Endothelial cell of umbilical vein (primary cell): ENCODE measurements around the gene SHC1. TPM values are rescaled to one million over a fixed set of nuclear protein-coding genes. Genes with fewer than 3 reads are reported as not detected.
"Not testable (repeated sequence)": the region's sequence is repeated elsewhere in the genome, so short reads cannot be mapped to it uniquely, and the experiment has no call there.

Source experiments
- BruUV-seq: library from RNA; stranded (reverse); fragments of 400-500 nt; replicated peaks from 2 replicates; lab custom pipeline; 2021; lab: Mats Ljungman, UMichigan
- CTCF ChIA-PET: fragments of 300-600, 350-600 bp; sonication (Branson Sonifier 250); formaldehyde crosslinking; loops from one replicate; lab custom pipeline; 2021; ENCODE audit warnings: antibody characterized with exemption, inconsistent platforms; lab: Charles Lee
- POLR2A ChIA-PET: fragments of 300-600, 350-600 bp; sonication (Branson Sonifier 250); formaldehyde crosslinking; loops from one replicate; lab custom pipeline; 2021; ENCODE audit warnings: antibody characterized with exemption, inconsistent platforms; lab: Charles Lee
- DNase-seq: peaks from one replicate; pipeline ENCODE4 v3.0.0-alpha.2; 2011; ENCODE audit warnings: low read depth, low spot score
- FAIRE-seq: peaks from 2 replicates; lab custom pipeline; 2011; peaks lifted over from hg19 to GRCh38; lab: Jason Lieb, UNC
- H2AFZ ChIP-seq: 2 replicates; pipeline ENCODE4 v1.6.0; 2012; ENCODE audit warnings: low read depth, low read length, control low read depth, inconsistent platforms
- H3K27ac ChIP-seq: 2 replicates; pipeline ENCODE4 v1.5.1; 2011; ENCODE audit warnings: low read depth, mild to moderate bottlenecking, control low read depth, low read length, moderate library complexity; ENCODE audit not compliant: insufficient read depth
- H3K27me3 ChIP-seq, 2 experiments: 2 replicates each; pipeline versions ENCODE4 v1.6.0 to v1.6.1; 2011; ENCODE audit warnings: low read length in 2 of 2, mixed read lengths in 1 of 2; ENCODE audit not compliant: control insufficient read depth in 2 of 2, insufficient read depth in 2 of 2
- H3K36me3 ChIP-seq, 2 experiments: 2 replicates in 1 of 2; 3 replicates in 1 of 2; pipeline ENCODE4 v1.5.1; 2011; ENCODE audit warnings: low read length in 2 of 2, mild to moderate bottlenecking in 1 of 2, moderate library complexity in 1 of 2; ENCODE audit not compliant: control insufficient read depth in 2 of 2, insufficient read depth in 2 of 2; ENCODE audit errors: extremely low read depth in 1 of 2
- H3K4me1 ChIP-seq: 3 replicates; pipeline ENCODE4 v1.5.1; 2011; ENCODE audit warnings: mild to moderate bottlenecking, low read length; ENCODE audit not compliant: control insufficient read depth, insufficient read depth; ENCODE audit errors: extremely low read depth
- H3K4me2 ChIP-seq: 2 replicates; pipeline ENCODE4 v1.6.1; 2011; ENCODE audit warnings: low read length, control low read depth, mixed read lengths; ENCODE audit not compliant: insufficient read depth
- H3K4me3 ChIP-seq, 3 experiments: fragments of 200-600 bp in 1 of 3; sonication (generic), shearing (Covaris generic) in 1 of 3; replicated peaks in 1 of 3; 2 replicates each; pipeline ENCODE4 v1.5.1; 2011 to 2016; ENCODE audit warnings: control low read depth in 3 of 3, low read length in 3 of 3, mild to moderate bottlenecking in 2 of 3, inconsistent platforms in 1 of 3, low read depth in 1 of 3, moderate library complexity in 1 of 3; ENCODE audit not compliant: insufficient read depth in 1 of 3
- H3K79me2 ChIP-seq: 2 replicates; pipeline ENCODE4 v1.6.0; 2012; ENCODE audit warnings: low read length, inconsistent platforms; ENCODE audit not compliant: control insufficient read depth, insufficient read depth
- H3K9ac ChIP-seq: replicated peaks from 2 replicates; pipeline ENCODE3; 2011; ENCODE audit warnings: low read length, control low read depth; ENCODE audit not compliant: insufficient read depth; ENCODE audit errors: extremely low read depth
- H3K9me1 ChIP-seq: replicated peaks from 3 replicates; pipeline ENCODE4 v1.6.0; 2011; ENCODE audit warnings: mild to moderate bottlenecking, low read length; ENCODE audit not compliant: control insufficient read depth, insufficient read depth; ENCODE audit errors: extremely low read depth
- H3K9me3 ChIP-seq: replicated peaks from 2 replicates; pipeline ENCODE4 v1.5.1; 2012; ENCODE audit warnings: low read length, inconsistent platforms; ENCODE audit not compliant: control insufficient read depth, insufficient read depth
- H4K20me1 ChIP-seq: replicated peaks from 2 replicates; pipeline ENCODE3; 2011; ENCODE audit warnings: mild to moderate bottlenecking, low read length; ENCODE audit not compliant: control insufficient read depth, insufficient read depth; ENCODE audit errors: extremely low read depth
- JUN ChIP-seq: IDR thresholded peaks from 2 replicates; pipeline ENCODE4 v1.6.1; 2011; ENCODE audit warnings: borderline replicate concordance, low read depth; ENCODE audit not compliant: insufficient read length, insufficient read depth
- MAX ChIP-seq: IDR thresholded peaks from 2 replicates; pipeline ENCODE4 v1.6.1; 2011; ENCODE audit not compliant: insufficient read depth, insufficient read length
- MYC ChIP-seq: IDR thresholded peaks from one replicate; pipeline ENCODE4 v1.6.1; 2011; ENCODE audit warnings: mild to moderate bottlenecking, low read depth, low read length
- dilution Hi-C: fragments of 300-500 bp; cut with MboI; formaldehyde crosslinking; loops from one replicate; pipeline ENCODE4 v1.15.0; 2019; ENCODE audit warnings: low sequenced_read_pairs; ENCODE audit not compliant: extremely low pct_ligation_motif_present
- intact Hi-C: fragments of 100-400 bp; cut with micrococcal nuclease; formaldehyde crosslinking; loops from one replicate; pipeline ENCODE4 v1.10.0; 2022
- polyA plus RNA-seq, 4 experiments: library from polyadenylated mRNA; depleted of rRNA in 3 of 4; stranded (reverse) in 3 of 4; unstranded in 1 of 4; fragments of >200 nt; gene quantifications; 2 replicates each; pipeline versions ENCODE4 v1.2.1 to v1.2.3, GENCODE V29; 2011 to 2012; ENCODE audit warnings: missing spikeins in 1 of 4
- total RNA-seq: library from RNA; stranded (reverse); gene quantifications from 2 replicates; pipeline ENCODE4 v1.2.3, GENCODE V29; 2021
- TF ChIP-seq, protein P1 (sequence below), 2 donors: IDR thresholded peaks; 1 replicate in 1 of 2; 2 replicates in 1 of 2; pipeline ENCODE4 v1.5.1; 2011; ENCODE audit warnings: low read length in 2 of 2, mild to moderate bottlenecking in 2 of 2, moderate library complexity in 2 of 2, control low read depth in 1 of 2, inconsistent platforms in 1 of 2, low read depth in 1 of 2; ENCODE audit not compliant: insufficient read depth in 1 of 2; ENCODE audit errors: extremely low read depth in 1 of 2

SHC1 gene
- total and polyA plus RNA-seq, 2 donors (not counting 3 experiments of a cell fraction or from before 2014, with no cell fraction given) = 316 to 324 TPM

DNA sequence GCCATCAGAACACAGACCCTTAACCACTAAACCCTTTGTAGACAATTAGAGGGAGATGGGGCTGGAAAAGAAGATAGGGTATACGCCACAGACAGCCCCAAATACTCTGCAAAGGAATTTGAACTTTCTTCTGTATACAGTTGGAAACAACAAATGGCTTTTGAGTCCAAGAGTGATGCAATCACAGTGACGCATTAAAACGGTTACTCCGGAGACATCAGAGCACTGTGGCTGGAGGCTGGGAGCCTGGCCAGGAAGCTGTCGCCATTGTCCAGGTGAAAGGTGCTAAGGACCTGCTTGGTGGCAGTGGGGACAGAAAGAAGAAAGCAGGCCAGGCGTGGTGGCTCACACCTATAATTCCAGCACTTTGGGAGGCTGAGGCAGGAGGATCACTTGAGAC, 16.8 kb upstream of the SHC1 start:
- Histone ChIP-seq H3K9me1 (no peaks in the 10 kb centered on the region), H3K4me3 (no peak overlapping the region), H3K27ac (no peak overlapping the region), H2AFZ (no peak overlapping the region), H3K27me3 (no peaks in the 10 kb centered on the region), H3K79me2 (peaks cover 18% of the 10 kb centered on the region), H3K4me1 (peaks cover 11% of the 10 kb centered on the region), H3K36me3 (peaks cover 3 to 24% of the 10 kb centered on the region in 2 experiments), H3K9me3 (no peaks in the 10 kb centered on the region), H4K20me1 (no peaks in the 10 kb centered on the region), H3K4me2 (no peak overlapping the region), H3K9ac (no peak overlapping the region)
- DNase-seq = no peak
- CTCF ChIA-PET = interaction anchor here (1.1 to 2.3 kb wide), 6 partner anchors 9 to 30 kb away, joined by 3 to 10 read pairs (median 5); partner anchors contain the start of genes CKS1B, PYGO2 and SHC1
- intact Hi-C loops (no loop called here), dilution Hi-C loops (no loop called here)
- TF ChIP-seq MAX (no peak), JUN (no peak), MYC (no peak)
- TF ChIP-seq, protein P1, sequence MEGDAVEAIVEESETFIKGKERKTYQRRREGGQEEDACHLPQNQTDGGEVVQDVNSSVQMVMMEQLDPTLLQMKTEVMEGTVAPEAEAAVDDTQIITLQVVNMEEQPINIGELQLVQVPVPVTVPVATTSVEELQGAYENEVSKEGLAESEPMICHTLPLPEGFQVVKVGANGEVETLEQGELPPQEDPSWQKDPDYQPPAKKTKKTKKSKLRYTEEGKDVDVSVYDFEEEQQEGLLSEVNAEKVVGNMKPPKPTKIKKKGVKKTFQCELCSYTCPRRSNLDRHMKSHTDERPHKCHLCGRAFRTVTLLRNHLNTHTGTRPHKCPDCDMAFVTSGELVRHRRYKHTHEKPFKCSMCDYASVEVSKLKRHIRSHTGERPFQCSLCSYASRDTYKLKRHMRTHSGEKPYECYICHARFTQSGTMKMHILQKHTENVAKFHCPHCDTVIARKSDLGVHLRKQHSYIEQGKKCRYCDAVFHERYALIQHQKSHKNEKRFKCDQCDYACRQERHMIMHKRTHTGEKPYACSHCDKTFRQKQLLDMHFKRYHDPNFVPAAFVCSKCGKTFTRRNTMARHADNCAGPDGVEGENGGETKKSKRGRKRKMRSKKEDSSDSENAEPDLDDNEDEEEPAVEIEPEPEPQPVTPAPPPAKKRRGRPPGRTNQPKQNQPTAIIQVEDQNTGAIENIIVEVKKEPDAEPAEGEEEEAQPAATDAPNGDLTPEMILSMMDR (IDR thresholded peaks at IDR 0.05; ENCODE audit: extremely low read depth in 1 of 2, insufficient read depth in 1 of 2, low read depth in 1 of 2, low read length in 2 of 2) = no peak
- FAIRE-seq = no peak
- POLR2A ChIA-PET = no interaction called here
- no TSS peak for BruUV-seq

DNA sequence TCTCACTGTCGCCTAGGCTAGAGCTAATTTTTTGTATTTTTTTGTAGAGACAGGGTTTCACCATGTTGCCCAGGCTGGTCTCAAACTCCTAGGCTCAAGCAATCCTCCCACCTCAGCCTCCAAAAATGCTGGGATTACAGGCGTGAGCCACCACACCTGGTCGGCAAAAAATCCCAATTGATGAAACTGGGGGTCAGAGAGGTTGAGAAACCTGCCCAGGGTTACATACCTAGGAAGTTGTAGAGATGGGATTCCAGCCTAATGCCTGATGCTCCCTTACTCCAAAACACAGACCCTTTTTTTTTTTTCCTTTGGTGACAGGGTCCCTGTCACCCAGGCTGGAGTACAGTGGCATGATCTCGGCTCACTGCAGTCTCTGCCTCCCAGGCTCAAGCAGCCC, 16.2 kb upstream of the SHC1 start:
- H2AFZ ChIP-seq, H3K27me3 ChIP-seq, H3K9me1 ChIP-seq, H3K9me3 ChIP-seq, intact Hi-C loops, POLR2A ChIA-PET, H3K4me3 ChIP-seq, H3K4me2 ChIP-seq, H3K9ac ChIP-seq, H3K27ac ChIP-seq, DNase-seq, dilution Hi-C loops, FAIRE-seq, H4K20me1 ChIP-seq, BruUV-seq: not testable (repeated sequence)
- Histone ChIP-seq H3K36me3 (peaks cover 3 to 24% of the 10 kb centered on the region in 2 experiments), H3K79me2 (peaks cover 18% of the 10 kb centered on the region), H3K4me1 (peaks cover 11% of the 10 kb centered on the region)
- CTCF ChIA-PET = interaction anchor here (1.2 to 2.3 kb wide), 3 partner anchors 12 to 31 kb away, joined by 3 to 10 read pairs (median 6); partner anchors contain the start of gene SHC1
